H1 (cell line): ENCODE results near the gene CCDC63. TPM values are rescaled to one million over a fixed set of nuclear protein-coding genes. Genes with fewer than 3 reads are reported as not detected.

ENCODE experiments used
- SP1 ChIP-seq: IDR thresholded peaks from 2 replicates; pipeline ENCODE4 v1.6.1; 2011; ENCODE audit warnings: low read depth, low read length
- polyA plus RNA-seq, 7 experiments: library from polyadenylated mRNA; depleted of rRNA in 3 of 7; stranded (reverse) in 5 of 7; unstranded in 2 of 7; fragments of >200 nt in 5 of 7; fragments of 200-250 nt in 2 of 7; gene quantifications; 1 replicate in 5 of 7; 2 replicates in 1 of 7; 4 replicates in 1 of 7; pipeline versions ENCODE4 v1.2.1 to v1.2.3, GENCODE V29; 2011 to 2013; ENCODE audit warnings: missing spikeins in 2 of 7, mixed read lengths in 2 of 7
- total RNA-seq: library from RNA; stranded (reverse); fragmentation: NEBNext Ultra II Directional; extraction: Animal tissue kit (Norgen Biotek cat#: 25700); gene quantifications from 2 replicates; pipeline ENCODE4 v1.2.1, GENCODE V29; 2021

Gene CCDC63
- total and polyA plus RNA-seq, 2 of the 8 experiments (the other 6 are each of a cell fraction or from before 2014, with no cell fraction given): 0.42 to 0.93 TPM

- 0 out of 2 replicates have a peak, but pooled peaks have one; percentile 53 for TF ChIP-seq SP1
These were observed 90.4 kb downstream of the CCDC63 start (continued) for GRCh38 chr12:110937104-110937641.
